Measurements from ENCODE around the gene EPHB4.

DNA sequence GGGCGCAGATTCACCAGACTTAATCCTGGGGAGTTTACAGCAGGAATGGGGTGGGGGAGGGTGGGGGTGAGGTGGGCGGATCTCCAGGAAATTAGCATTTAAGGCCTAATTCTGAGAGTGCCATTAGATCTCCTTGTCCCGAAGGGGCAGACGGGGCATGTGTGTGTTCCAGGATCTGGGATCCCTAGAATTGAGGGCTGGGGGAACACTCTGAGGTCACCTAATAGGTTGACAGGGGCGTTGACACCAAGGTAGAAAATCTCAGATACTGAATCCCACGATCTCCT, 9.4 kb upstream of the EPHB4 start:
- TF ChIP-seq CTCF (IDR thresholded peaks at IDR 0.05) = no peak
- TF ChIP-seq POLR2A (IDR thresholded peaks at IDR 0.05) = no peak
